Esophagus squamous epithelium (tissue), 4 donors: ENCODE measurements around the gene PLEKHH2.

Source experiments
- POLR2A ChIP-seq, 4 donors: fragments of 450-650 bp; IDR thresholded peaks; one replicate each; pipeline ENCODE4 v1.6.1; 2017; ENCODE audit warnings: antibody characterized with exemption in 4 of 4, mild to moderate bottlenecking in 4 of 4, moderate library complexity in 3 of 4
- TF ChIP-seq, protein P1 (sequence below), 6 experiments: fragments of 450-650 bp in 4 of 6; fragments of 200-600 bp in 2 of 6; sonication (generic) in 2 of 6; IDR thresholded peaks; one replicate each; pipeline ENCODE4 v1.5.1; 2016 to 2019; ENCODE audit warnings: antibody characterized with exemption in 6 of 6, mild to moderate bottlenecking in 4 of 6, moderate library complexity in 4 of 6

DNA sequence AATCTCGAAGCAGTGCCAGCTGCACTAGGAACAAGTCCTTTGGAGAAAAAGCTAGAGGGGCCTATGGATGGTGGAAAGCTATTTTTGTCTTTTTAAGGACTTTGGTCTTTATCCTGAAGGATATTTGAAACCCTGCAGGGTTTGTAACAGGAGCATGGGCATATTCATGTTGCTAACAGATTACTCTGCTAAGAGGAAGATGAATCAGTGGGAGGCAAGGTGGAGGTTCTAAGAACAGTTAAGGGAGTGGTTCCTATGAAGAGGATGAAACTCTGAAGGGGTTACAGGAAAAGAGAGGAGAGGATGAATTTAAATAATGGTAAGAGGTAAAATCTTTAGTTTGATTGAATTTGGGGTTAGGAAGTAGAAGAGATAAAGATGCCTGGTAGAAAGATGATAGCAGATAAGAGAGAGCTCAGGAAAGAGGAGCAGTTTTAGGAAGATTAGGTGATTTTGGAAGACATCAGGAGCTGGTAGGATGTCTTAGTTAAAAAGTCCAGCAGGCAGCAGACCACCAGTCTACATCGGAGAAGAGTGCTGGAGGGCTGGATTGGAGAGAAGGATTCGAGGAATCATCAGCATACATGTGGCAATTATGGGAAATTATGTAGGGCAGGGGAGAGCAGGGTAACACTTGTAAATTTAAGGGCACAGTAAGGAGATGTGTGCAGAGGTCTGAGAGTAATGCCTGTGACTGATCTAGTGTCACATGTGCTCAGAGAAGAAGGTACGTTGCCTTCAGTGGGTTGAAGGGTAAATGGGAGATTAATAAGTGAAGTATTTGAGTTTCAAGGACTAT, 78.4 kb downstream of the PLEKHH2 start:
- TF ChIP-seq, protein P1, sequence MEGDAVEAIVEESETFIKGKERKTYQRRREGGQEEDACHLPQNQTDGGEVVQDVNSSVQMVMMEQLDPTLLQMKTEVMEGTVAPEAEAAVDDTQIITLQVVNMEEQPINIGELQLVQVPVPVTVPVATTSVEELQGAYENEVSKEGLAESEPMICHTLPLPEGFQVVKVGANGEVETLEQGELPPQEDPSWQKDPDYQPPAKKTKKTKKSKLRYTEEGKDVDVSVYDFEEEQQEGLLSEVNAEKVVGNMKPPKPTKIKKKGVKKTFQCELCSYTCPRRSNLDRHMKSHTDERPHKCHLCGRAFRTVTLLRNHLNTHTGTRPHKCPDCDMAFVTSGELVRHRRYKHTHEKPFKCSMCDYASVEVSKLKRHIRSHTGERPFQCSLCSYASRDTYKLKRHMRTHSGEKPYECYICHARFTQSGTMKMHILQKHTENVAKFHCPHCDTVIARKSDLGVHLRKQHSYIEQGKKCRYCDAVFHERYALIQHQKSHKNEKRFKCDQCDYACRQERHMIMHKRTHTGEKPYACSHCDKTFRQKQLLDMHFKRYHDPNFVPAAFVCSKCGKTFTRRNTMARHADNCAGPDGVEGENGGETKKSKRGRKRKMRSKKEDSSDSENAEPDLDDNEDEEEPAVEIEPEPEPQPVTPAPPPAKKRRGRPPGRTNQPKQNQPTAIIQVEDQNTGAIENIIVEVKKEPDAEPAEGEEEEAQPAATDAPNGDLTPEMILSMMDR (IDR thresholded peaks at IDR 0.05): no peak
- no peak for TF ChIP-seq POLR2A (IDR thresholded peaks at IDR 0.05)
